HCT116 (cell line): ENCODE measurements around the gene ATF6B.

Experiments used
- ATF3 ChIP-seq: IDR thresholded peaks from 2 replicates; pipeline ENCODE4 v1.6.1; 2012
- CEBPB ChIP-seq: IDR thresholded peaks from 2 replicates; pipeline ENCODE4 v1.6.1; 2012; ENCODE audit warnings: low read depth
- CTCF ChIP-seq, 3 experiments: fragments of 200-600 bp in 1 of 3; sonication (generic) in 1 of 3; IDR thresholded peaks in 2 of 3; conservative IDR thresholded peaks in 1 of 3; 2 replicates each; pipeline ENCODE4 v1.5.1; 2012 to 2017; ENCODE audit warnings: low read depth in 2 of 3, low read length in 2 of 3, antibody characterized with exemption in 1 of 3, borderline replicate concordance in 1 of 3, control low read depth in 1 of 3, mild to moderate bottlenecking in 1 of 3, mixed read lengths in 1 of 3, mixed run types in 1 of 3, moderate library complexity in 1 of 3; ENCODE audit not compliant: insufficient read depth in 1 of 3
- EGR1 ChIP-seq: IDR thresholded peaks from 2 replicates; pipeline ENCODE4 v1.6.1; 2012; ENCODE audit warnings: low read depth
- ELF1 ChIP-seq: IDR thresholded peaks from 2 replicates; pipeline ENCODE4 v1.6.1; 2012; ENCODE audit warnings: low read depth, borderline replicate concordance
- EZH2 ChIP-seq: fragments of 200-600 bp; sonication (generic); IDR thresholded peaks from 2 replicates; pipeline ENCODE4 v1.6.1; 2017; ENCODE audit warnings: antibody characterized with exemption, mixed run types
- EZH2phosphoT487 ChIP-seq: fragments of 200-600 bp; IDR thresholded peaks from 2 replicates; pipeline ENCODE4 v1.6.1; 2018; ENCODE audit warnings: antibody characterized with exemption, borderline replicate concordance
- POLR2A ChIP-seq: IDR thresholded peaks from 2 replicates; pipeline ENCODE4 v1.7.0; 2011; ENCODE audit warnings: borderline replicate concordance; ENCODE audit not compliant: insufficient read depth, insufficient read length; ENCODE audit errors: extremely low read depth
- POLR2AphosphoS5 ChIP-seq: IDR thresholded peaks from 2 replicates; pipeline ENCODE4 v1.6.1; 2011; ENCODE audit warnings: mild to moderate bottlenecking, low read depth, low read length, moderate library complexity
- RAD21 ChIP-seq: IDR thresholded peaks from 2 replicates; pipeline ENCODE4 v1.6.1; 2012; ENCODE audit warnings: low read depth, mild to moderate bottlenecking
- REST ChIP-seq: IDR thresholded peaks from 2 replicates; pipeline ENCODE4 v1.6.1; 2012; ENCODE audit warnings: low read depth
- SIN3A ChIP-seq: IDR thresholded peaks from 2 replicates; pipeline ENCODE4 v1.6.1; 2012; ENCODE audit warnings: low read depth
- YY1 ChIP-seq: IDR thresholded peaks from 2 replicates; pipeline ENCODE4 v1.6.1; 2011; ENCODE audit warnings: low read length, low read depth, moderate library complexity, mild to moderate bottlenecking; ENCODE audit not compliant: insufficient replicate concordance; ENCODE audit errors: extremely low read depth
- ZBTB33 ChIP-seq: IDR thresholded peaks from 2 replicates; pipeline ENCODE4 v1.6.1; 2011; ENCODE audit warnings: mild to moderate bottlenecking, low read length, moderate library complexity; ENCODE audit not compliant: insufficient replicate concordance; ENCODE audit errors: extremely low read depth

- no peak for TF ChIP-seq CTCF (IDR thresholded peaks at IDR 0.05 in 2 of 3, conservative IDR thresholded peaks at IDR 0.05 in 1 of 3; ENCODE audit: borderline replicate concordance in 1 of 3, insufficient read depth in 1 of 3, low read depth in 2 of 3, low read length in 2 of 3)
- TF ChIP-seq EZH2: no peak
- no peak for TF ChIP-seq POLR2AphosphoS5
- no peak for TF ChIP-seq POLR2A
- no peak for TF ChIP-seq YY1
- no peak for TF ChIP-seq ZBTB33
- TF ChIP-seq REST: no peak
- TF ChIP-seq EZH2phosphoT487: no peak
- TF ChIP-seq CEBPB: no peak
- TF ChIP-seq EGR1: no peak
- no peak for TF ChIP-seq ATF3
- TF ChIP-seq SIN3A: no peak
- no peak for TF ChIP-seq ELF1
- TF ChIP-seq RAD21: no peak
These were observed 53.0 kb downstream of the ATF6B start for GRCh38 chr6:32074996-32075532.
